GM20000 (cell line): ENCODE measurements around the gene RBM3.

ENCODE experiments used
- DNase-seq: peaks from one replicate; pipeline ENCODE4 v3.0.0; 2012; ENCODE audit warnings: low spot score
- CTCF ChIP-seq: IDR thresholded peaks from 2 replicates; pipeline ENCODE4 v1.5.1; 2012; ENCODE audit warnings: mild to moderate bottlenecking, control low read depth; ENCODE audit errors: extremely low read depth, missing control alignments

Gene RBM3

DNA sequence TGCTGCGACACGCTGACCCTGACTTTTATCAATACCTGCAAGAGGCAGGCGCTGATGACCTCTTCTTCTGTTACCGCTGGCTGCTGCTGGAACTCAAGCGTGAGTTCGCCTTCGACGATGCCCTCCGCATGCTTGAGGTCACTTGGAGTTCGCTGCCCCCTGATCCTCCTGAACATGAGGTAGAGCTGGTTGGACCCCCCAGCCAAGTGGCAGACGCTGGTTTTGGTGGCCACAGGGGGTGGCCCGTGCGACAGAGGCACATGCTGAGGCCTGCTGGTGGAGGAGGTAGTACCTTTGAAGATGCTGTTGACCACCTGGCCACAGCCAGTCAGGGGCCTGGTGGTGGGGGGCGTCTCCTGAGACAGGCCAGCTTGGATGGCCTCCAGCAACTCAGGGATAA lies 14.2 kb upstream of the RBM3 start:
- no peak for DNase-seq
- TF ChIP-seq CTCF, result no peak

- DNase-seq, result no peak
- TF ChIP-seq CTCF, result no peak
These were observed 13.6 kb upstream of the RBM3 start for GRCh38 chrX:48560681-48561080.

GRCh38 chrX:48569958-48570357 lies 4.3 kb upstream of the RBM3 start:
- no peak for TF ChIP-seq CTCF
- peak; percentile 16 for DNase-seq

DNA sequence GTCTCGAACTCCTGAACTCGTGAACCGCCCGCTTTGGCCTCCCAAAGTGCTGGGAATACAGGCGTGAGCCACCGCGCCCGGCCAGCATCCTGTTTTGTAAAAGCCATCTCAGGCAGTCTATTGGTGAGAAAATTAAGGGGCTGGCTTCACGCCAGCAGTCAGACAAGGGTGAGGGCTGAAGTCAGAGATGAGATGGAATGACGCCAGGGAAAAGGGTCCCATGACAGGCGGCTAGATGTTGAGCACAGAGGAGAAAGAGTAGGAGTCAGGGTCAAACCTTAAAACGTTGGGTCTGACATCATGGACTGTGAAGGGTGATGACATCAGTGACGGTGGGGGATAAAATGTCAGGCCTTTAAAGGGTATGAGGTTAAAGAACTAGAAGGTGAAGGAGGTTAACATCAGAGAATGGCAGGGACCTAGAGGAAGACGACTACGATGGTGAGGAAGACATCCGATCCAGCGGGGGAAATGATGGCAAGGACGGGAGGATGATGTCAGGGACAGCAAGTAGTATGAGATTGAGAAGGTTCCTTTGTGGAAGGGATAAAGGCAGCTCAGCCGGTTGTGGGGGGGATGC lies 504 bp upstream of the RBM3 start:
- no peak for TF ChIP-seq CTCF
- no peak for DNase-seq

DNA sequence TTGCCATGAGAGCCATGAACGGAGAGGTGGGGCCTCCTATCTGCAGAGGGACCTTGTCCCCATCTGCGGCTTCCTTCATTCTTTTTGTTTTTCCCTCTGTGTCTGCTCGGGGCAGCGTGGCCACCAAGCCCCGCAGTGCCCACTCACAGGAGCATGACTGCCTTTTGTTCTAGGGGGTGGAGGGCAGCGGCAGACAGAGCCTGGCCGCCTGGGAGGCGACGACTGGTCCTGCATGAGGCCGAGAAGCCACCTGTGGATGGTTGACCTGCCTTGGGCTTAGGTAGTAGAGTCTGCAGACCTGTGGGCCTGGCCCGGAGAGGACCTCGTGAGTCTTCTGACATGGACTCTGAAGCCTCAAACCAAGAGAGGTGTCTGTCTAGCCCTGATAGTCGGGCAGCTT lies 1.4 kb downstream of the RBM3 start:
- TF ChIP-seq CTCF, result no peak
- DNase-seq, result no peak

GRCh38 chrX:48576108-48576507 lies 1.8 kb downstream of the RBM3 start:
- no peak for DNase-seq
- TF ChIP-seq CTCF, result no peak

DNA sequence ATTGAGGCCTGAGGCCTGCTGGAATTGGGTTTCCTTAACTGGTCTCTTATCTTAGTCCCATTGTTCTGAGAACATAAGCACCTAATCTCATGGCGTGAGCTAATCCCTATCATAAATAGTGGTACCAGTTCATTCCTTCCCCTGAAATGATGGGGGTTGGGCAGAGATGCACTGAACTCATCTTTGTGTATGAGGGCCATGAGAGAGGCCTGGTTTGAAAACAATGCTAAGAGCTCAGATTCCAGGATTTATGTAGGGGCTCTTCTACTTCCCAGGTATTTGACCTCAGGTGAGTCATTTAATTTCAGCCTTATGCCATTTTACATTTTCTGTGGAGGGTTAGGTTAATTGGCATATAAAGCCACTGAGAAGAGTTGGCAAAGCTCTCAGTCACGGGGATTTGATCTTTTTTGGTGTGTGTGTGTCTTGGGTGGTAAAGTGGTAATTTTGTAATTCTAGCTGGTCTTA lies 4.4 kb downstream of the RBM3 start:
- DNase-seq, result no peak
- TF ChIP-seq CTCF, result no peak
